Colonic mucosa (tissue), 4 donors: ENCODE data around the gene ATN1. TPM values are rescaled to one million over a fixed set of nuclear protein-coding genes. Genes with fewer than 3 reads are reported as not detected.

Source experiments
- DNase-seq: peaks from one replicate; pipeline ENCODE4 v3.0.0-alpha.2; 2020
- H3K27ac ChIP-seq: fragments of 200-600 bp; one replicate; pipeline ENCODE4 v1.8.0; 2021
- H3K27me3 ChIP-seq: fragments of 200-600 bp; one replicate; pipeline ENCODE4 v1.8.0; 2021
- H3K36me3 ChIP-seq: fragments of 200-600 bp; one replicate; pipeline ENCODE4 v1.8.0; 2021
- H3K4me1 ChIP-seq: fragments of 200-600 bp; one replicate; pipeline ENCODE4 v1.8.0; 2021; ENCODE audit warnings: mild to moderate bottlenecking
- H3K4me3 ChIP-seq: fragments of 200-600 bp; one replicate; pipeline ENCODE4 v1.8.0; 2021
- H3K9ac ChIP-seq, 2 donors: one replicate each; pipeline ENCODE4 v1.7.0; 2013; ENCODE audit warnings: control low read depth in 2 of 2, low read depth in 2 of 2, low read length in 2 of 2
- H3K9me3 ChIP-seq: fragments of 200-600 bp; one replicate; pipeline ENCODE4 v1.8.0; 2021
- CTCF ChIP-seq: fragments of 200-600 bp; IDR thresholded peaks from one replicate; pipeline ENCODE4 v1.8.0; 2022; ENCODE audit warnings: antibody characterized with exemption, mild to moderate bottlenecking
- intact Hi-C: fragments of 100-400 bp; cut with DNase I; formaldehyde crosslinking; loops from one replicate; pipeline ENCODE4 v1.14.1; 2022
- total RNA-seq, 2 donors: library from RNA; stranded (reverse); fragmentation: NEBNext Ultra II Directional in 1 of 2; extraction: Animal tissue kit (Norgen Biotek cat#: 25700) in 1 of 2; gene quantifications; one replicate each; pipeline ENCODE4 v1.2.1, GENCODE V29; 2021
- donor health status: healthy.
- donor health status: DM: no; HTN: no; CAD: no.
- donor health status: DM: no; HTN: no; CAD: no.

ATN1 gene
- total RNA-seq, 2 donors from 2014 or later = 67.5 to 103 TPM

- DNase-seq = no peak
- H3K27ac ChIP-seq = peak overlapping the region; percentile 80
- intact Hi-C loops = no loop called here
- H3K4me1 ChIP-seq = no peaks in the 10 kb centered on the region
- peak overlapping the region; percentile 74 for H3K9ac ChIP-seq
- H3K36me3 ChIP-seq = no peaks in the 10 kb centered on the region
- peak overlapping the region; percentile 38 for H3K4me3 ChIP-seq
- H3K9me3 ChIP-seq = no peaks in the 10 kb centered on the region
- TF ChIP-seq CTCF = no peak
- no peaks in the 10 kb centered on the region for H3K27me3 ChIP-seq
Measured at GRCh38 chr12:6952121-6952862, 24.5 kb downstream of the ATN1 start.

GRCh38 chr12:6952863-6953441 lies 25.2 kb downstream of the ATN1 start:
- intact Hi-C loops = no loop called here
- no peak for DNase-seq
- H3K4me1 ChIP-seq = no peaks in the 10 kb centered on the region
- TF ChIP-seq CTCF = no peak
- peak overlapping the region; percentile 38 for H3K4me3 ChIP-seq
- H3K27ac ChIP-seq = peak overlapping the region; percentile 80
- no peaks in the 10 kb centered on the region for H3K9me3 ChIP-seq
- no peaks in the 10 kb centered on the region for H3K36me3 ChIP-seq
- H3K9ac ChIP-seq = peak overlapping the region; percentile 68 to 74
- H3K27me3 ChIP-seq = no peaks in the 10 kb centered on the region

GRCh38 chr12:6953442-6954315 lies 25.9 kb downstream of the ATN1 start:
- no peaks in the 10 kb centered on the region for H3K4me1 ChIP-seq
- H3K9ac ChIP-seq = peak overlapping the region; percentile 68 to 74
- no peak for TF ChIP-seq CTCF
- DNase-seq = peak; percentile 72
- H3K36me3 ChIP-seq = no peaks in the 10 kb centered on the region
- peak overlapping the region; percentile 80 for H3K27ac ChIP-seq
- H3K27me3 ChIP-seq = no peaks in the 10 kb centered on the region
- peak overlapping the region; percentile 38 for H3K4me3 ChIP-seq
- intact Hi-C loops = no loop called here
- H3K9me3 ChIP-seq = no peaks in the 10 kb centered on the region

GRCh38 chr12:6954316-6955107 lies 26.8 kb downstream of the ATN1 start:
- H3K4me1 ChIP-seq = no peaks in the 10 kb centered on the region
- intact Hi-C loops = no loop called here
- H3K9me3 ChIP-seq = no peaks in the 10 kb centered on the region
- H3K36me3 ChIP-seq = no peaks in the 10 kb centered on the region
- peak overlapping the region; percentile 80 for H3K27ac ChIP-seq
- no peaks in the 10 kb centered on the region for H3K27me3 ChIP-seq
- peak overlapping the region; percentile 15 for H3K4me3 ChIP-seq
- TF ChIP-seq CTCF = no peak
- no peak for DNase-seq
- peak overlapping the region; percentile 9 to 19 for H3K9ac ChIP-seq
